ENCODE measurements around the gene SCGB3A1.

The SCGB3A1 gene

DNA sequence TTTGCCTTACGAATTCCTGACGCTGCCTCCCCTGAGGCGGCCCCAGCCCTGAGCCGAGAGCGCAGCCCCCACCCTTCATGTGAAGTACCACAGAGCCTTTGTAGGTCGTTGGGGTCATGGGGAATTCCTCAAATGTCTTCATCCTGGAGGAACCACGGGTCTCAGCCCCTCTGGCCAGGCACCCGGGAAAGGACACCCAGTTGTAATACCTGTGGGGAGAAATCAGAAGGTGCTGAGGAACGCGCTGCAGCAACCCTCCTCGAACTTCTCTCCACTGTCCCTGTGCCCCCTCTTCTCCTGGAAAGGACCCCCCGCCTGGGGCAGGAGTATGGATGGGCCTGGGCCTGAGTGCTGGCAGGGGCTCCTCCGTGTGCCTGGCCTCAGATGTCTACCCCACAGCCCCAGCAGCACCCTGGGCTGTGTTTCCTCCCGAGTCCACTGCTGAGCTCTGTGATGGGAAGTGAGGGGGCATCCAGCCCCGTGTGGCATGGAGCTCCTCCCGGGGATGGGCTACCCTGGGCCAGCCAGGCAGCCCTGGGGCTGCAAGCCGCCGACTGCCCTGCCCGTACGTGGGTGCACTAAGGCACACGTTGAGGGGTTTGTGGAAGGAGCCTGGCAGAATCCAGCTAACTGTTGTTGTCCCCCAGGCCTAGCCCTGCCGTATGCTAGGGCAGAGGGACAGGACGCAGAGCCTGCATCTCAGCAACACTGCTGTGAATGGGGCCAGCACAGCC, 18.7 kb upstream of the SCGB3A1 start:
- TF ChIP-seq, protein P1, sequence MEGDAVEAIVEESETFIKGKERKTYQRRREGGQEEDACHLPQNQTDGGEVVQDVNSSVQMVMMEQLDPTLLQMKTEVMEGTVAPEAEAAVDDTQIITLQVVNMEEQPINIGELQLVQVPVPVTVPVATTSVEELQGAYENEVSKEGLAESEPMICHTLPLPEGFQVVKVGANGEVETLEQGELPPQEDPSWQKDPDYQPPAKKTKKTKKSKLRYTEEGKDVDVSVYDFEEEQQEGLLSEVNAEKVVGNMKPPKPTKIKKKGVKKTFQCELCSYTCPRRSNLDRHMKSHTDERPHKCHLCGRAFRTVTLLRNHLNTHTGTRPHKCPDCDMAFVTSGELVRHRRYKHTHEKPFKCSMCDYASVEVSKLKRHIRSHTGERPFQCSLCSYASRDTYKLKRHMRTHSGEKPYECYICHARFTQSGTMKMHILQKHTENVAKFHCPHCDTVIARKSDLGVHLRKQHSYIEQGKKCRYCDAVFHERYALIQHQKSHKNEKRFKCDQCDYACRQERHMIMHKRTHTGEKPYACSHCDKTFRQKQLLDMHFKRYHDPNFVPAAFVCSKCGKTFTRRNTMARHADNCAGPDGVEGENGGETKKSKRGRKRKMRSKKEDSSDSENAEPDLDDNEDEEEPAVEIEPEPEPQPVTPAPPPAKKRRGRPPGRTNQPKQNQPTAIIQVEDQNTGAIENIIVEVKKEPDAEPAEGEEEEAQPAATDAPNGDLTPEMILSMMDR (conservative IDR thresholded peaks at IDR 0.05), result no peak
- no peak for TF ChIP-seq ZFX (IDR thresholded peaks at IDR 0.05)

DNA sequence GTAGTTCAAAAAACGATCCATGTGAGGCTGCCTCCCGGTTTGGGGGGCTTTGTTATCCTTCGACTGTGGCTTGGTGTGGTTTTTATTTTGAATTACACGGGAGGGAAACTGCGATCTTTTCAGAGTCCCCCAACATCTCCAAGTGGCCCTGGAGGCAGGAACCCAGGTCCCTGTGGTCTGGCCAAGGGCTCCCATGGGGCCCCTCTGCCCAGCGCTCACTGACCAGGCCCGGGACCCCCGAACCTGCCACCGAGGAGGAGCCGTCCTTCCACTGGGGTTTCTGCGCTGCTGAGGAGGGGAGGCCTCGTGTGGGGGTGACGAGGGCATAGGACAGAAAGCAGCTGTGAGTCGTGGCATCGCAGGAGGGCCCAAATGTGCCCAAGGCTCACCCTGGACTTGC, 18.1 kb upstream of the SCGB3A1 start:
- TF ChIP-seq, protein P1 (conservative IDR thresholded peaks at IDR 0.05), result no peak
- no peak for TF ChIP-seq ZFX (IDR thresholded peaks at IDR 0.05)
- no peak overlapping the region for H3K27ac ChIP-seq

More for the DNA sequence above, 18.7 kb upstream of the SCGB3A1 start:
- H3K27ac ChIP-seq, result no peak overlapping the region

DNA sequence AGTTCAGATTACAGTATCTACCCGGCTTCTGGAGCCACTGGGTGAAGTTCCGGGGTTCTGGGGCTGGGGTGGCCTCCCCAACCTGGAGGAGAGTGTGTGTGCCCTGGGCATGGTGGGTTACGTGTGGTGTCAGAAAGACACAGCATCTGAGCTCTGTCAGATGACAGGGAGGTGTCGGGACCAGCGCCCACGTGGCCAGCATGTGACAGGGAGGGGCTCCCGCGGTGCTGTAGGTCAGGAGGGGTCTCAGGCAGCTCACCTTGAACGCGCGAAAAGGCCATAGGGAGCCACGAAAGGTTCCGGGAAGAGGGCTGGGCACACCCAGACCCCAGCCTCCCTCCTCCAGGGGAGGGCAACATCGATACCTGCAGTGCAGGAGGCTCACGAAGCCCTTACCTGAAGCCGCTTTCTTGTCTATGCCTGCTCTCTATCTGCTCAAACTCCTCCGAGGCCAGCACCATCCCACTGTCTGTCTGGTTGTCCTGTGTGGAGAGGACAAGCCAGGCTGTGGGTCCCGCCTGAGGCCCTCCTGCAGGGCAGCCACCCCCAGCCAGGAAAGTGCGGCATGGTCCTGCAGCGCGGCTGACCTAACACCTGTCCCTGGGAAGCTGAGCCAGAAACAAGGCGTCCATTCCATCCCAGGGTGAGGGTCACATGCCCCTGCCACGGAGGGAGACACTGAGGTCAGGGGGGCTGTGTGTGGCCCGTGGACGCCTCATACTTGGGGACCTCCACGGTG, 17.4 kb upstream of the SCGB3A1 start:
- TF ChIP-seq, protein P1 (conservative IDR thresholded peaks at IDR 0.05), result no peak
- no peak for TF ChIP-seq ZFX (IDR thresholded peaks at IDR 0.05)
- no peak overlapping the region for H3K27ac ChIP-seq

DNA sequence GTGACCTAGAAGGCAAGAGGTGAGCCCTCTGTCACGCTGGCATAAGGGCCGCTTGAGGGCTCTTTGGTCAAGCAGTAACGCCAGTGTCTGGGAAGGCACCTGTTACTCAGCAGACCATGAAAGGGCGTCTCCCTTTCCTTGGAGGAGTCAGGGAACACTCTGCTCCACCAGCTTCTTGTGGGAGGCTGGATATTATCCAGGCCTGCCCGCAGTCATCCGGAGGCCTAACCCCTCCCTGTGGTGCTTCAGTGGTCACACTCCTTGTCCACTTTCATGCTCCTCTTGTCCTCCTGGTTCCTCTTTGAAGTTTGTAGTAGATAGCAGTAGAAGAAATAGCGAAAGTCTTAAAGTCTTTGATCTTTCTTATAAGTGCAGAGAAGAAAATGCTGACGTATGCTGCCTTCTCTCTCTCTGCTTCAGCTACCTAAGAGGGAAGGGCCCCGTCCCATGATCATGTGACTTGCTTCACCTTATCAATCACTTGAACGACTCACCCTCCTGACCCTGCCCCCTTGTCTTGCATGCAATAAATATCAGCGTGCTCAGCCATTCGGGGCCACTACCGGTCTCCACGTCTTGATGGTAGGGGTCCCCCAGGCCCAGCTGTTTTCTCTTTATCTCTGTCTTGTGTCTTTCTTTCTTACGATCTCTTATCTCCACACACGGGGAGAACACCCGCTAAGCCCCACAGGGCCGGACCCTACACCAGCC, 16.7 kb upstream of the SCGB3A1 start:
- no peak overlapping the region for H3K27ac ChIP-seq
- TF ChIP-seq ZFX (IDR thresholded peaks at IDR 0.05), result no peak
- TF ChIP-seq, protein P1 (conservative IDR thresholded peaks at IDR 0.05), result no peak

DNA sequence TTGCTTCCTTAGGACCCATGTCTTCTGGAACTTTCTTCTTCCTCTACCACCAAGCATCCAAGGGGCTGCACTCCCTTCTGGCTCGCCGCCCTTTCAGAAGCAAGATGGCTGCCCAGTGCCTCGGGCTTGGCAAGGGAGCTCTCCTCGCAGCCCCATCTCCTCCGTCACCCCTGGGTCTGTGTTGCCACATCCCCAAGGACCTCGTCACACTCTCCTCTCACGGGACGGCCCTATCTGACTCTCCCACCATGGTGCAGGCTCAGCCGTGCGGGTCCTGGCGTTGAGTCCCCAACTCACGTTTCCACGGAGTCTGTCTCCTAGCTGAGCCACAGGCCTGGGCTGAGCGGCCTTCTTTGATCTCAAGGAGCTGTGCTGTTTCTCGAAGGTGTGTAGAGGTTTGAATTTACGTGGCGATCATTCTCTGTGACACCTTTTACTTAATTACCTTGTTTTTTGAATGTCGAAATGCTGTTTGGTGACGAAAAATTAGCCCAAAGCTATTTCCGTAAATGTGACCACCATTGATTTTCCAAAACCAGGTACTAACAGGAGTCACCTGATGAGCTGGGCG, 15.0 kb upstream of the SCGB3A1 start:
- TF ChIP-seq ZFX (IDR thresholded peaks at IDR 0.05), result no peak
- TF ChIP-seq, protein P1 (conservative IDR thresholded peaks at IDR 0.05), result peak; percentile 74; the same call in 1 of the 2 replicates

DNA sequence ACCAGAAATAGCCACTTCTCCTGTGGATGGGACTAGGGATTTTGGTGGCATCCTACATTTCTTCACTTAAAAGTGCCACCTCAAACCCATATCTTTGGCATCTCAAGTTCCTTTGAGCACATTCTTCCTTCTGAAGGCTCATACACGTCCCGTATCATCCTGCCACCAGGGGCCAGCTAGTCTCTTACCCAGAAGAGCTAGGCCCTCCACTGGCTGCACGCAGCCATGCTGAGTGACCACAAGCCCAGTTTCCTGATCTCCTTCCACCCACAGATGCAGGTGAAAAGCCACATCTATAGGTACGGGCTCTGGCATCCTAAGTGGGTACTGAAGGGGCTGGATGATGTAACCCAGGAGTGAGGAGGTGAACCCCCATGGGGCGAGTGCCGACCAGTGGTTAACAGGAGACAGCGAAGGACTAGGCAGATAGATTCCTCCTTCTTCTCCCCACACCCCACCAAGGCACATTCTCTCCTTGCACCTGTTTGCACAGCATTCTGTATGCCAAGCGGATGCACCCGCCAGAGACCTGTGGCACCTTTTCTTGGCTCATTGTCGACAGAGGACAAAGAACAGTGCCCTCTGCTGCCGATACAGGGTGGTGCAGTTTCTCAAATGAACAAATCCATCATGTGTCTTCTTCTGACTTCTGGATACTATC, 14.4 kb upstream of the SCGB3A1 start:
- peak overlapping the region; percentile 36; the same call in 1 of the 2 replicates for H3K27ac ChIP-seq
- TF ChIP-seq ZFX (IDR thresholded peaks at IDR 0.05), result no peak
- TF ChIP-seq, protein P1 (conservative IDR thresholded peaks at IDR 0.05), result peak; percentile 93

More for the DNA sequence above, 15.0 kb upstream of the SCGB3A1 start:
- H3K27ac ChIP-seq, result no peak overlapping the region; the same call in 1 of the 2 replicates

All from C4-2B (cell line).